CD4-positive, alpha-beta T cell (primary cell): ENCODE data around the gene DRAM1. TPM values are rescaled to one million over a fixed set of nuclear protein-coding genes. Genes with fewer than 3 reads are reported as not detected.

Experiments used
- ATAC-seq: fragments of 200-7000 bp; cut with Tn5 transposase; one replicate; pipeline ENCODE4 v1.10.0; 2022; ENCODE audit warnings: mild to moderate bottlenecking; ENCODE audit not compliant: poor library complexity
- CTCF ChIA-PET: fragments of 350-600 bp; sonication (Branson Sonifier 250); formaldehyde crosslinking; loops from one replicate; lab custom pipeline; 2021; ENCODE audit warnings: antibody characterized with exemption, inconsistent platforms; lab: Charles Lee
- POLR2A ChIA-PET: fragments of 350-600 bp; sonication (Branson Sonifier 250); formaldehyde crosslinking; loops from one replicate; lab custom pipeline; 2021; ENCODE audit warnings: antibody characterized with exemption, inconsistent platforms; lab: Charles Lee
- DNase-seq, 14 experiments: peaks; one replicate each; pipeline ENCODE4 v3.0.0-alpha.2; 2013 to 2020; ENCODE audit warnings: mixed read lengths in 2 of 14
- H3K27ac ChIP-seq, 2 donors: one replicate each; pipeline versions ENCODE4 v1.5.1 to v1.7.0; 2013; ENCODE audit warnings: low read length in 2 of 2, low read depth in 1 of 2, mild to moderate bottlenecking in 1 of 2
- H3K27me3 ChIP-seq, 2 experiments: 1 replicate in 1 of 2; 2 replicates in 1 of 2; pipeline versions ENCODE4 v1.6.1 to v1.7.0; 2013; ENCODE audit warnings: low read length in 2 of 2, control low read depth in 1 of 2, mild to moderate bottlenecking in 1 of 2, moderate library complexity in 1 of 2; ENCODE audit not compliant: insufficient read depth in 2 of 2, control insufficient read depth in 1 of 2
- H3K36me3 ChIP-seq: one replicate; pipeline ENCODE4 v1.6.1; 2013; ENCODE audit warnings: low read length, control low read depth; ENCODE audit not compliant: insufficient read depth
- H3K4me1 ChIP-seq: one replicate; pipeline ENCODE4 v1.6.1; 2013; ENCODE audit warnings: low read length, control low read depth; ENCODE audit not compliant: insufficient read depth
- H3K4me3 ChIP-seq: one replicate; pipeline ENCODE4 v1.5.1; 2013; ENCODE audit warnings: mild to moderate bottlenecking, low read length, moderate library complexity
- H3K9me3 ChIP-seq, 2 experiments: 1 replicate in 1 of 2; 2 replicates in 1 of 2; pipeline versions ENCODE4 v1.6.1 to v1.7.0; 2013; ENCODE audit warnings: low read length in 2 of 2, mild to moderate bottlenecking in 2 of 2, control low read depth in 1 of 2, moderate library complexity in 1 of 2; ENCODE audit not compliant: control insufficient read depth in 1 of 2, insufficient read depth in 1 of 2
- H3K27ac Mint-ChIP-seq: one replicate; pipeline ENCODE4 v1.8.0; 2020; ENCODE audit warnings: mixed read lengths
- H3K27me3 Mint-ChIP-seq: one replicate; pipeline ENCODE4 v1.8.0; 2021; ENCODE audit warnings: mixed read lengths
- H3K36me3 Mint-ChIP-seq: one replicate; pipeline ENCODE4 v1.8.0; 2021; ENCODE audit warnings: low read depth, mixed read lengths
- H3K4me1 Mint-ChIP-seq: one replicate; pipeline ENCODE4 v1.8.0; 2021; ENCODE audit warnings: low read depth, mixed read lengths
- H3K4me3 Mint-ChIP-seq: one replicate; pipeline ENCODE4 v1.8.0; 2020; ENCODE audit warnings: mild to moderate bottlenecking, mixed read lengths
- H3K9me3 Mint-ChIP-seq: one replicate; pipeline ENCODE4 v1.8.0; 2020; ENCODE audit warnings: mixed read lengths
- CTCF ChIP-seq: fragments of 200-600 bp; IDR thresholded peaks from one replicate; pipeline ENCODE4 v1.8.0; 2022; ENCODE audit warnings: antibody characterized with exemption, mild to moderate bottlenecking
- intact Hi-C, 2 experiments: fragments of 100-400 bp; cut with DNase I in 1 of 2; cut with micrococcal nuclease in 1 of 2; formaldehyde crosslinking; loops; one replicate each; pipeline versions ENCODE4 v1.15.1 to v1.9.0; 2023 to 2025; cut with DNase I, micrococcal nuclease
- total RNA-seq, 174 experiments: library from RNA in 2 of 174; stranded (reverse) in 2 of 174; gene quantifications; one replicate each; pipeline ENCODE4 v1.2.3 and lab custom pipeline; 2021 to 2026

Gene DRAM1
- total RNA-seq, 2 experiments from 2014 or later = 1.3 to 1.6 TPM

GRCh38 chr12:101870925-101871324, 6.5 kb upstream of the DRAM1 start:
- TF ChIP-seq CTCF = no peak
- no peaks in the 10 kb centered on the region for H3K4me1 Mint-ChIP-seq
- Histone ChIP-seq H3K4me3 (no peak overlapping the region), H3K27me3 (no peaks in the 10 kb centered on the region), H3K4me1 (no peaks in the 10 kb centered on the region), H3K9me3 (no peaks in the 10 kb centered on the region), H3K36me3 (no peaks in the 10 kb centered on the region), H3K27ac (no peak overlapping the region)
- no peaks in the 10 kb centered on the region for H3K36me3 Mint-ChIP-seq
- H3K4me3 Mint-ChIP-seq = no peak overlapping the region
- no peaks in the 10 kb centered on the region for H3K27me3 Mint-ChIP-seq
- ChIA-PET CTCF (no interaction called here), POLR2A (no interaction called here)
- intact Hi-C loops = loop anchor here in 1 of 2 experiments (10.0 kb wide), 1 partner anchor 194 kb away; the partner anchor contains the start of gene WASHC3
- ATAC-seq (no peak), DNase-seq (no peak)
- H3K9me3 Mint-ChIP-seq = no peaks in the 10 kb centered on the region
- H3K27ac Mint-ChIP-seq = no peak overlapping the region

- intact Hi-C loops = loop anchor here in 1 of 2 experiments (5.0 to 10.0 kb wide), 2 partner anchors 190 to 247 kb away; partner anchors contain the start of genes NUP37, PARPBP and WASHC3
- H3K4me1 Mint-ChIP-seq = peaks cover 7% of the 10 kb centered on the region
- no peaks in the 10 kb centered on the region for H3K36me3 ChIP-seq
- ChIA-PET POLR2A (interaction anchor here (1.4 kb wide), 1 partner anchor 187 kb away, joined by 4 read pairs; the partner anchor contains the start of gene WASHC3), CTCF (interaction anchor here (1.3 kb wide), 2 partner anchors 45 to 101 kb away, joined by 3 read pairs; partner anchors contain the start of gene GNPTAB)
- DNase-seq = no peak
- H3K9me3 ChIP-seq = no peaks in the 10 kb centered on the region
- H3K27ac ChIP-seq = no peak overlapping the region
- H3K9me3 Mint-ChIP-seq = no peaks in the 10 kb centered on the region
- ATAC-seq = no peak
- TF ChIP-seq CTCF = no peak
- H3K4me1 ChIP-seq = peaks cover 18% of the 10 kb centered on the region
- H3K27ac Mint-ChIP-seq = no peak overlapping the region
- H3K27me3 ChIP-seq = no peaks in the 10 kb centered on the region
- H3K4me3 ChIP-seq = no peak overlapping the region
- H3K4me3 Mint-ChIP-seq = peak overlapping the region; percentile 43
- H3K27me3 Mint-ChIP-seq = no peaks in the 10 kb centered on the region
- no peaks in the 10 kb centered on the region for H3K36me3 Mint-ChIP-seq
These were observed 2.2 kb upstream of the DRAM1 start for GRCh38 chr12:101875162-101875561.

GRCh38 chr12:101876322-101876860, 989 bp upstream of the DRAM1 start:
- H3K4me1 ChIP-seq = peaks cover 18% of the 10 kb centered on the region
- no peak for TF ChIP-seq CTCF
- H3K27ac ChIP-seq = no peak overlapping the region
- CTCF ChIA-PET = interaction anchor here (1.3 kb wide), 1 partner anchor 102 kb away, joined by 3 read pairs; no protein-coding TSS in a partner anchor
- no peaks in the 10 kb centered on the region for H3K27me3 Mint-ChIP-seq
- POLR2A ChIA-PET = no interaction called here
- ATAC-seq (no peak), DNase-seq (peak in 1 of 14 experiments; percentile 23)
- peak overlapping the region; percentile 61 for H3K27ac Mint-ChIP-seq
- no peaks in the 10 kb centered on the region for H3K9me3 ChIP-seq
- H3K36me3 Mint-ChIP-seq = no peaks in the 10 kb centered on the region
- H3K9me3 Mint-ChIP-seq = no peaks in the 10 kb centered on the region
- peak overlapping the region; percentile 89 for H3K4me3 Mint-ChIP-seq
- peak overlapping the region; percentile 79 for H3K4me3 ChIP-seq
- H3K4me1 Mint-ChIP-seq = peaks cover 7% of the 10 kb centered on the region
- intact Hi-C loops = loop anchor here in 1 of 2 experiments (5.0 to 10.0 kb wide), 2 partner anchors 188 to 246 kb away; partner anchors contain the start of genes NUP37, PARPBP and WASHC3
- no peaks in the 10 kb centered on the region for H3K36me3 ChIP-seq
- no peaks in the 10 kb centered on the region for H3K27me3 ChIP-seq
